ENCODE measurements around the gene NSL1.

NSL1 gene

GRCh38 chr1:212684076-212684475, 107.5 kb downstream of the NSL1 start:
- no peak overlapping the region for H3K4me3 ChIP-seq (ENCODE audit: control insufficient read depth, low read depth, low read length)

GRCh38 chr1:212683357-212683722, 108.2 kb downstream of the NSL1 start:
- TF ChIP-seq CTCF (IDR thresholded peaks at IDR 0.05; ENCODE audit: control insufficient read depth, insufficient read depth, low read depth, low read length, missing control alignments): no peak
- H3K4me3 ChIP-seq (ENCODE audit: control insufficient read depth, low read depth, low read length): no peak overlapping the region
- no peak for DNase-seq (ENCODE audit: low read depth)

More at GRCh38 chr1:212684076-212684475, 107.5 kb downstream of the NSL1 start:
- no peak for TF ChIP-seq CTCF (IDR thresholded peaks at IDR 0.05; ENCODE audit: control insufficient read depth, insufficient read depth, low read depth, low read length, missing control alignments)
- DNase-seq (ENCODE audit: low read depth): no peak

GRCh38 chr1:212680680-212681389, 110.7 kb downstream of the NSL1 start:
- TF ChIP-seq CTCF (IDR thresholded peaks at IDR 0.05; ENCODE audit: control insufficient read depth, insufficient read depth, low read depth, low read length, missing control alignments): no peak
- H3K4me3 ChIP-seq (ENCODE audit: control insufficient read depth, low read depth, low read length): no peak overlapping the region
- DNase-seq (ENCODE audit: low read depth): no peak

GRCh38 chr1:212678456-212679410, 112.8 kb downstream of the NSL1 start:
- TF ChIP-seq CTCF (IDR thresholded peaks at IDR 0.05; ENCODE audit: control insufficient read depth, insufficient read depth, low read depth, low read length, missing control alignments): no peak
- no peak overlapping the region for H3K4me3 ChIP-seq (ENCODE audit: control insufficient read depth, low read depth, low read length)
- DNase-seq (ENCODE audit: low read depth): no peak

- no peak for DNase-seq (ENCODE audit: low read depth)
- TF ChIP-seq CTCF (IDR thresholded peaks at IDR 0.05; ENCODE audit: control insufficient read depth, insufficient read depth, low read depth, low read length, missing control alignments): no peak
- no peak overlapping the region for H3K4me3 ChIP-seq (ENCODE audit: control insufficient read depth, low read depth, low read length)
Observed at GRCh38 chr1:212677573-212677972, 114.0 kb downstream of the NSL1 start.

GRCh38 chr1:212677136-212677535, 114.4 kb downstream of the NSL1 start:
- no peak for DNase-seq (ENCODE audit: low read depth)
- TF ChIP-seq CTCF (IDR thresholded peaks at IDR 0.05; ENCODE audit: control insufficient read depth, insufficient read depth, low read depth, low read length, missing control alignments): no peak
- H3K4me3 ChIP-seq (ENCODE audit: control insufficient read depth, low read depth, low read length): no peak overlapping the region
